ENCODE results near the gene TSC22D3.

TSC22D3 gene

GRCh38 chrX:107716118-107716684 is 59.4 kb downstream of the TSC22D3 start:
- TF ChIP-seq ZFX (IDR thresholded peaks at IDR 0.05), result no peak
- TF ChIP-seq, protein P1, sequence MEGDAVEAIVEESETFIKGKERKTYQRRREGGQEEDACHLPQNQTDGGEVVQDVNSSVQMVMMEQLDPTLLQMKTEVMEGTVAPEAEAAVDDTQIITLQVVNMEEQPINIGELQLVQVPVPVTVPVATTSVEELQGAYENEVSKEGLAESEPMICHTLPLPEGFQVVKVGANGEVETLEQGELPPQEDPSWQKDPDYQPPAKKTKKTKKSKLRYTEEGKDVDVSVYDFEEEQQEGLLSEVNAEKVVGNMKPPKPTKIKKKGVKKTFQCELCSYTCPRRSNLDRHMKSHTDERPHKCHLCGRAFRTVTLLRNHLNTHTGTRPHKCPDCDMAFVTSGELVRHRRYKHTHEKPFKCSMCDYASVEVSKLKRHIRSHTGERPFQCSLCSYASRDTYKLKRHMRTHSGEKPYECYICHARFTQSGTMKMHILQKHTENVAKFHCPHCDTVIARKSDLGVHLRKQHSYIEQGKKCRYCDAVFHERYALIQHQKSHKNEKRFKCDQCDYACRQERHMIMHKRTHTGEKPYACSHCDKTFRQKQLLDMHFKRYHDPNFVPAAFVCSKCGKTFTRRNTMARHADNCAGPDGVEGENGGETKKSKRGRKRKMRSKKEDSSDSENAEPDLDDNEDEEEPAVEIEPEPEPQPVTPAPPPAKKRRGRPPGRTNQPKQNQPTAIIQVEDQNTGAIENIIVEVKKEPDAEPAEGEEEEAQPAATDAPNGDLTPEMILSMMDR (conservative IDR thresholded peaks at IDR 0.05), result no peak
- H3K27ac ChIP-seq, result peak overlapping the region; percentile 95

DNA sequence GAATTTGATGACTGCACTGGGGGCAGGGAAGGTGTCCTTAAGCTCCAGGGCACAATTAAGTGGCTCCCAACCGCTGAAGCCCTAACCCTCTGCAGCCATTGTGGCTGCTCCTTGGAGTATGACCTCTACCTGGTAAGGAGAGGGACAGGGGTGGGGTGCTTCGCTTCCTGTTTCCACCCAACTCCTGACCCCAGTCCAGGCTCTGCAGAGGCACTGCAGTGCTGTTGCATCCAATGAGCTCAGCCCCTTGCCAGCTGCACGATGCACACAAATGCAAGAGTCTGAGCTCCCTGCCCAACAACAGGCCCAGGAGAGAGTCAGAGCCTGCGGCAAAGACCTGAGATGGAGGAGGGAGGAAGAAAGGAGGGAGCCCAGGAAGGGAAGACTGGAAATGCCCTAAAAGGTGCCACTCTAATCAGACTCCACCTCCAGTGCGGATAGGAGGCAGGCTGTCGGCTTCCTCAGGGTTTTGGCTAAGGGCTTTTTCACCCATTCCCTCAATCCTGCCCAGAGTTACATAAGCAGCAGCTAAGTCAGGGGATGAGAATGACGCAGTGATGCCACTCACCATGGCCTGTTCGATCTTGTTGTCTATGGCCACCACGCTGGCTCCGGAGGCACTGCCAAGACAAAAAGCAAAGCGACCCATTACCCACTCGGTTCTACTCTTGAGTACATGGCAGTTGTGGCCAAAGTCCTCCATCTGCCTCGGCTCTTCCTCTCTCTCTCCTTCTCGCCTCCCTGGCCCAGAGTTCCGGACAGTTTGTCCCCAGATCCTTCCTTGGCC is 60.1 kb downstream of the TSC22D3 start:
- no peak for TF ChIP-seq ZFX (IDR thresholded peaks at IDR 0.05)
- TF ChIP-seq, protein P1 (conservative IDR thresholded peaks at IDR 0.05), result no peak

GRCh38 chrX:107714206-107714891 is 61.2 kb downstream of the TSC22D3 start:
- TF ChIP-seq, protein P1 (conservative IDR thresholded peaks at IDR 0.05), result no peak
- no peak for TF ChIP-seq ZFX (IDR thresholded peaks at IDR 0.05)

More for the DNA sequence above, 60.1 kb downstream of the TSC22D3 start:
- H3K27ac ChIP-seq, result peak overlapping the region; percentile 95

DNA sequence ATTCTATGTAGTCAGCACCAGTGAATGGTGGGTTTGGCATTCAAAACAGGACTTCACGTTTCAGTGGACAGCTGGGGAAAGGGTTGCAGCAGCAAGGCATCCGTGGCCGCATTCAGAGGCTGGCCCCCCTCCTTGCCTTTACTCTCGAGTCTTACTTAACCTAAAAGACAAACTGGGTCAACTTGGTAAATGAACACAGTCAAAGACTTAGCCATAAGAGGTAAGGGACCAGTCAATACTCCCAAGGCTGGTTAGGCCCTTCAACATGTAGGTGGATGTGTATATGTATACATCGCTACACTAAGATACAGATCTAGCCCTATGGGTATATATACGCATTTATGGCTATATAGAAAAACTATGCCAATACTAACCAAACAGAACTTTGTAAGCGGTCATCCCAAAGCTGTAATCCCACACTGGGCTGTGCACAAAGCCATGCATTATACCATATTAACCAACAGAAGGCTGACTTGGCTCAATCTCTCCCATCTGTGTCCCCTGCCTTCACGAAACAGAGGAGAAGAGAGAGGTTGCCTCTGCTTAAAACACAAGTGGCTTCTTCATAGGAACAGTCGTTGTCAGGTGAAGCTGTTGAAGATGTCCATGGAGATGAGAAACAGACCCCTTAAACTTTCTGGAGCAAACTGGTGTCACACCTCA is 61.9 kb downstream of the TSC22D3 start:
- H3K27ac ChIP-seq, result no peak overlapping the region
- TF ChIP-seq, protein P1 (conservative IDR thresholded peaks at IDR 0.05), result no peak
- TF ChIP-seq ZFX (IDR thresholded peaks at IDR 0.05), result no peak

More at GRCh38 chrX:107714206-107714891, 61.2 kb downstream of the TSC22D3 start:
- H3K27ac ChIP-seq, result peak overlapping the region; percentile 95

- peak overlapping the region; percentile 11; the same call in 1 of the 2 replicates for H3K27ac ChIP-seq
- TF ChIP-seq, protein P1 (conservative IDR thresholded peaks at IDR 0.05), result no peak
- no peak for TF ChIP-seq ZFX (IDR thresholded peaks at IDR 0.05)
Measured at GRCh38 chrX:107713203-107713542, 62.4 kb downstream of the TSC22D3 start.

DNA sequence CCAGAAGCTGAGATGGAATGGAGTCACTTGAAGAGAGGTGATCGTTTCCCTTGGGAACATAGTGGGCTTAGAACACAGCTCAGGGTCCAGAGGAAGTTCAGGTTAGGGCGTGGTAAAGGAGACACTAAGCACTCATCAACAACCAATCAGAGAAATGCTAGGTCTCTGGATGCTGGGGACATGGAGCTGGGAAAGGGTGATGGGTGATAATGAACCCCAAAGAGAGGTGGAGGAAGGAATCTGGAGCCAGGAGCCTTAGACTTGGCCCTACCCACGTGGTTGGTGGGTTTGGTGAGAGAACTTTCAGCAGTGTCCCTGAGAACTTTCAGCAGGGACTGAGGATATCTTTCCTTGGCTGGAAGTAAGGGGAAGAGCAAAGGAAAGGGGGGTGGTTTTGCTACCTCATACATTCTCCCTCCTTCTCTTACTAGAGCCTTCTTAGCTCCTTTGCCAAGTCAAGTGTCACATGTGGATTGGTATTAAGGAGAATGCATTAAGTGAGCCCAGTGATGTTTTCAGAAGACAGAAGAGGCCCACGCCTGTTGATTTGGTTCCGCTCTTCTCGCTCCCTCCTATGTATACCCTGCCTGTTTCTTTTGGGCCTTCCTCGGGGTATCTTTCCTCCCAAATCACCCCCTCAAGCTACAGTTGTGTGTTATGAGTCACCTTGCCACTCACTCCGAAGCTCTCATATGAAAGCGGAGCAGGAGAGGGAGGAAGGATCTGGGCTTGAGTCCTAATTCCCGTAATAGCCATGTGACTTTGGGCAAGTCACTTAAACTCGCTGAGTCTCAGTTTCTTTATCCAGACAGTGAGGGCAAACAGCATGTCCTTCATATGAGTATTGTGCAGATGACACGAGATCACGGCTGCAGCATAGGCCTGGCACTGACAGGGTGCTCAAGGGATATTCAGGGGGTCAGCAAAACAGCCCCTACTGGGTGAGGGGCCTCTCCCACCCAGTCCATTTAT is 63.1 kb downstream of the TSC22D3 start:
- peak overlapping the region; percentile 11; the same call in 1 of the 2 replicates for H3K27ac ChIP-seq
- TF ChIP-seq, protein P1 (conservative IDR thresholded peaks at IDR 0.05), result no peak
